ENCODE measurements around the gene NRTN. TPM values are rescaled to one million over a fixed set of nuclear protein-coding genes. Genes with fewer than 3 reads are reported as not detected.
A peak's percentile ranks its signal among the peaks of the same experiment; 100 is the strongest.

NRTN gene
- total RNA-seq, 1 experiment from 2014 or later, result 17.6 TPM

- Histone ChIP-seq H3K4me3 (no peak overlapping the region), H3K36me3 (peaks cover 65% of the 10 kb centered on the region), H3K4me1 (replicated peaks) (peaks cover 5% of the 10 kb centered on the region), H3K27ac (no peak overlapping the region), H3K9me3 (replicated peaks) (no peaks in the 10 kb centered on the region), H3K27me3 (replicated peaks) (no peaks in the 10 kb centered on the region)
- DNase-seq (ENCODE audit: low read depth in 1 of 2, low spot score in 2 of 2), result no peak
These were observed 19.4 kb upstream of the NRTN start for GRCh38 chr19:5785423-5785822.

- no peaks in the 10 kb centered on the region for H3K27me3 ChIP-seq (replicated peaks)
- H3K27ac ChIP-seq, result no peak overlapping the region
- no peak for DNase-seq (ENCODE audit: low read depth in 1 of 2, low spot score in 2 of 2)
- peaks cover 65% of the 10 kb centered on the region for H3K36me3 ChIP-seq
- no peaks in the 10 kb centered on the region for H3K9me3 ChIP-seq (replicated peaks)
- H3K4me3 ChIP-seq, result no peak overlapping the region
- H3K4me1 ChIP-seq (replicated peaks), result peaks cover 5% of the 10 kb centered on the region
These were observed 18.1 kb upstream of the NRTN start for GRCh38 chr19:5786593-5787408.

GRCh38 chr19:5787409-5788182 is 17.3 kb upstream of the NRTN start:
- H3K9me3 ChIP-seq (replicated peaks), result no peaks in the 10 kb centered on the region
- no peak for DNase-seq (ENCODE audit: low read depth in 1 of 2, low spot score in 2 of 2)
- H3K27ac ChIP-seq, result no peak overlapping the region
- no peaks in the 10 kb centered on the region for H3K27me3 ChIP-seq (replicated peaks)
- H3K4me1 ChIP-seq (replicated peaks), result peaks cover 5% of the 10 kb centered on the region
- H3K36me3 ChIP-seq, result peaks cover 65% of the 10 kb centered on the region
- H3K4me3 ChIP-seq, result no peak overlapping the region

- Histone ChIP-seq H3K27me3 (replicated peaks) (no peaks in the 10 kb centered on the region), H3K4me1 (replicated peaks) (peaks cover 5% of the 10 kb centered on the region), H3K9me3 (replicated peaks) (no peaks in the 10 kb centered on the region), H3K36me3 (peaks cover 65% of the 10 kb centered on the region), H3K27ac (no peak overlapping the region), H3K4me3 (no peak overlapping the region)
- DNase-seq (ENCODE audit: low read depth in 1 of 2, low spot score in 2 of 2), result no peak
These were observed 16.4 kb upstream of the NRTN start for GRCh38 chr19:5788422-5788821.

GRCh38 chr19:5789351-5789761 is 15.5 kb upstream of the NRTN start:
- no peaks in the 10 kb centered on the region for H3K9me3 ChIP-seq (replicated peaks)
- H3K4me1 ChIP-seq (replicated peaks), result peaks cover 5% of the 10 kb centered on the region
- no peak for DNase-seq (ENCODE audit: low read depth in 1 of 2, low spot score in 2 of 2)
- no peak overlapping the region for H3K4me3 ChIP-seq
- no peak overlapping the region for H3K27ac ChIP-seq
- H3K36me3 ChIP-seq, result peaks cover 58% of the 10 kb centered on the region
- no peaks in the 10 kb centered on the region for H3K27me3 ChIP-seq (replicated peaks)

- peak overlapping the region; percentile 62 for H3K4me3 ChIP-seq
- DNase-seq (ENCODE audit: low read depth in 1 of 2, low spot score in 2 of 2), result no peak
- H3K27me3 ChIP-seq (replicated peaks), result no peaks in the 10 kb centered on the region
- no peaks in the 10 kb centered on the region for H3K9me3 ChIP-seq (replicated peaks)
- H3K4me1 ChIP-seq (replicated peaks), result peaks cover 5% of the 10 kb centered on the region
- peaks cover 52% of the 10 kb centered on the region for H3K36me3 ChIP-seq
- no peak overlapping the region for H3K27ac ChIP-seq
These were observed 14.8 kb upstream of the NRTN start for GRCh38 chr19:5789886-5790558.

GRCh38 chr19:5790559-5791520 is 14.0 kb upstream of the NRTN start, which contains the start of gene DUS3L:
Gene DUS3L (minus strand): TSS chr19:5791163. CDS start chr19:5791141, 22 bp downstream.
- H3K27ac ChIP-seq, result peak within 1 kb of the TSS; percentile 87
- peaks cover 5% of the 10 kb centered on the region for H3K4me1 ChIP-seq (replicated peaks)
- peak; percentile 96 to 98 for DNase-seq (ENCODE audit: low read depth in 1 of 2, low spot score in 2 of 2)
- no peaks in the 10 kb centered on the region for H3K27me3 ChIP-seq (replicated peaks)
- peak within 1 kb of the TSS; percentile 62 for H3K4me3 ChIP-seq
- no peaks in the 10 kb centered on the region for H3K9me3 ChIP-seq (replicated peaks)
- peaks cover 43% of the 10 kb centered on the region for H3K36me3 ChIP-seq

- DNase-seq (ENCODE audit: low read depth in 1 of 2, low spot score in 2 of 2), result no peak
- Histone ChIP-seq H3K4me1 (replicated peaks) (peaks cover 5% of the 10 kb centered on the region), H3K27ac (no peak overlapping the region), H3K4me3 (no peak overlapping the region), H3K36me3 (peaks cover 32% of the 10 kb centered on the region), H3K9me3 (replicated peaks) (no peaks in the 10 kb centered on the region), H3K27me3 (replicated peaks) (no peaks in the 10 kb centered on the region)
These were observed 12.6 kb upstream of the NRTN start for GRCh38 chr19:5792224-5792623.

GRCh38 chr19:5793188-5793587 is 11.7 kb upstream of the NRTN start:
- H3K4me1 ChIP-seq (replicated peaks), result peaks cover 5% of the 10 kb centered on the region
- H3K9me3 ChIP-seq (replicated peaks), result no peaks in the 10 kb centered on the region
- no peak overlapping the region for H3K27ac ChIP-seq
- H3K36me3 ChIP-seq, result peaks cover 22% of the 10 kb centered on the region
- H3K4me3 ChIP-seq, result no peak overlapping the region
- DNase-seq (ENCODE audit: low read depth in 1 of 2, low spot score in 2 of 2), result no peak
- H3K27me3 ChIP-seq (replicated peaks), result no peaks in the 10 kb centered on the region

- no peaks in the 10 kb centered on the region; the same call in 1 of the 2 replicates for H3K36me3 ChIP-seq
- no peaks in the 10 kb centered on the region for H3K27me3 ChIP-seq (replicated peaks)
- no peak overlapping the region for H3K27ac ChIP-seq
- no peak overlapping the region for H3K4me3 ChIP-seq
- H3K9me3 ChIP-seq (replicated peaks), result no peaks in the 10 kb centered on the region
- H3K4me1 ChIP-seq (replicated peaks), result no peaks in the 10 kb centered on the region
- DNase-seq (ENCODE audit: low read depth in 1 of 2, low spot score in 2 of 2), result no peak
These were observed 9.4 kb upstream of the NRTN start for GRCh38 chr19:5795382-5795919.

GRCh38 chr19:5798244-5798643 is 6.6 kb upstream of the NRTN start:
- H3K9me3 ChIP-seq (replicated peaks), result no peaks in the 10 kb centered on the region
- no peak overlapping the region for H3K4me3 ChIP-seq

GRCh38 chr19:5799247-5800241 is 5.3 kb upstream of the NRTN start:
- H3K27ac ChIP-seq, result no peak overlapping the region
- peaks cover 11% of the 10 kb centered on the region for H3K4me1 ChIP-seq (replicated peaks)
- peaks cover 1% of the 10 kb centered on the region; the same call in 1 of the 2 replicates for H3K27me3 ChIP-seq (replicated peaks)
- H3K4me3 ChIP-seq, result no peak overlapping the region
- no peak for DNase-seq (ENCODE audit: low read depth in 1 of 2, low spot score in 2 of 2)
- H3K9me3 ChIP-seq (replicated peaks), result no peaks in the 10 kb centered on the region
- no peaks in the 10 kb centered on the region for H3K36me3 ChIP-seq

More at GRCh38 chr19:5798244-5798643, 6.6 kb upstream of the NRTN start:
- no peak for DNase-seq (ENCODE audit: low read depth in 1 of 2, low spot score in 2 of 2)
- H3K36me3 ChIP-seq, result no peaks in the 10 kb centered on the region
- H3K4me1 ChIP-seq (replicated peaks), result no peaks in the 10 kb centered on the region
- no peaks in the 10 kb centered on the region for H3K27me3 ChIP-seq (replicated peaks)
- no peak overlapping the region for H3K27ac ChIP-seq

Data from SJSA1 (cell line).